ENCODE results near the gene FARP1. TPM values are rescaled to one million over a fixed set of nuclear protein-coding genes. Genes with fewer than 3 reads are reported as not detected.

Gene FARP1
- total RNA-seq, 1 experiment from 2014 or later = 25.8 TPM

GRCh38 chr13:98288211-98288610 lies 145.3 kb downstream of the FARP1 start:
- DNase-seq = no peak
- H3K4me3 ChIP-seq (ENCODE audit: insufficient read depth, low read depth, low read length) = no peak overlapping the region
- H3K36me3 ChIP-seq (replicated peaks; ENCODE audit: control insufficient read depth, insufficient read depth, low read length) = no peaks in the 10 kb centered on the region
- no peaks in the 10 kb centered on the region for H3K27me3 ChIP-seq (ENCODE audit: control insufficient read depth, insufficient read depth, low read length)

GRCh38 chr13:98289339-98289945 lies 146.5 kb downstream of the FARP1 start:
- Histone ChIP-seq H3K36me3 (replicated peaks; ENCODE audit: control insufficient read depth, insufficient read depth, low read length) (no peaks in the 10 kb centered on the region), H3K4me3 (ENCODE audit: insufficient read depth, low read depth, low read length) (no peak overlapping the region), H3K27me3 (ENCODE audit: control insufficient read depth, insufficient read depth, low read length) (no peaks in the 10 kb centered on the region)
- no peak for DNase-seq

- H3K27me3 ChIP-seq (ENCODE audit: control insufficient read depth, insufficient read depth, low read length) = no peaks in the 10 kb centered on the region
- no peak overlapping the region for H3K4me3 ChIP-seq (ENCODE audit: insufficient read depth, low read depth, low read length)
- H3K36me3 ChIP-seq (replicated peaks; ENCODE audit: control insufficient read depth, insufficient read depth, low read length) = no peaks in the 10 kb centered on the region
- no peak for DNase-seq
These were observed 147.4 kb downstream of the FARP1 start for GRCh38 chr13:98290261-98290660.

- DNase-seq = no peak
- no peaks in the 10 kb centered on the region for H3K27me3 ChIP-seq (ENCODE audit: control insufficient read depth, insufficient read depth, low read length)
- H3K36me3 ChIP-seq (replicated peaks; ENCODE audit: control insufficient read depth, insufficient read depth, low read length) = no peaks in the 10 kb centered on the region
- no peak overlapping the region for H3K4me3 ChIP-seq (ENCODE audit: insufficient read depth, low read depth, low read length)
These were observed 148.8 kb downstream of the FARP1 start for GRCh38 chr13:98291658-98292057.

- H3K4me3 ChIP-seq (ENCODE audit: insufficient read depth, low read depth, low read length) = no peak overlapping the region
- H3K36me3 ChIP-seq (replicated peaks; ENCODE audit: control insufficient read depth, insufficient read depth, low read length) = no peaks in the 10 kb centered on the region
- DNase-seq = no peak
- H3K27me3 ChIP-seq (ENCODE audit: control insufficient read depth, insufficient read depth, low read length) = no peaks in the 10 kb centered on the region
These were observed 150.2 kb downstream of the FARP1 start for GRCh38 chr13:98293103-98293502.

- no peak overlapping the region for H3K4me3 ChIP-seq (ENCODE audit: insufficient read depth, low read depth, low read length)
- H3K27me3 ChIP-seq (ENCODE audit: control insufficient read depth, insufficient read depth, low read length) = no peaks in the 10 kb centered on the region
- DNase-seq = no peak
- H3K36me3 ChIP-seq (replicated peaks; ENCODE audit: control insufficient read depth, insufficient read depth, low read length) = no peaks in the 10 kb centered on the region
These were observed 150.8 kb downstream of the FARP1 start for GRCh38 chr13:98293570-98294142.

GRCh38 chr13:98295371-98295770 lies 152.5 kb downstream of the FARP1 start:
- H3K4me3 ChIP-seq (ENCODE audit: insufficient read depth, low read depth, low read length) = no peak overlapping the region
- no peak for DNase-seq
- H3K36me3 ChIP-seq (replicated peaks; ENCODE audit: control insufficient read depth, insufficient read depth, low read length) = no peaks in the 10 kb centered on the region

GRCh38 chr13:98297051-98297450 lies 154.2 kb downstream of the FARP1 start:
- no peak overlapping the region for H3K4me3 ChIP-seq (ENCODE audit: insufficient read depth, low read depth, low read length)
- no peak for DNase-seq
- H3K27me3 ChIP-seq (ENCODE audit: control insufficient read depth, insufficient read depth, low read length) = no peaks in the 10 kb centered on the region
- H3K36me3 ChIP-seq (replicated peaks; ENCODE audit: control insufficient read depth, insufficient read depth, low read length) = no peaks in the 10 kb centered on the region

More at GRCh38 chr13:98295371-98295770, 152.5 kb downstream of the FARP1 start:
- H3K27me3 ChIP-seq (ENCODE audit: control insufficient read depth, insufficient read depth, low read length) = no peaks in the 10 kb centered on the region

GRCh38 chr13:98297745-98298144 lies 154.9 kb downstream of the FARP1 start:
- H3K36me3 ChIP-seq (replicated peaks; ENCODE audit: control insufficient read depth, insufficient read depth, low read length) = no peaks in the 10 kb centered on the region
- H3K27me3 ChIP-seq (ENCODE audit: control insufficient read depth, insufficient read depth, low read length) = no peaks in the 10 kb centered on the region
- H3K4me3 ChIP-seq (ENCODE audit: insufficient read depth, low read depth, low read length) = no peak overlapping the region
- DNase-seq = no peak

GRCh38 chr13:98298599-98298998 lies 155.7 kb downstream of the FARP1 start:
- Histone ChIP-seq H3K4me3 (ENCODE audit: insufficient read depth, low read depth, low read length) (no peak overlapping the region), H3K27me3 (ENCODE audit: control insufficient read depth, insufficient read depth, low read length) (no peaks in the 10 kb centered on the region)
- no peak for DNase-seq

GRCh38 chr13:98299235-98299965 lies 156.5 kb downstream of the FARP1 start:
- Histone ChIP-seq H3K4me3 (ENCODE audit: insufficient read depth, low read depth, low read length) (no peak overlapping the region), H3K27me3 (ENCODE audit: control insufficient read depth, insufficient read depth, low read length) (no peaks in the 10 kb centered on the region), H3K36me3 (replicated peaks; ENCODE audit: control insufficient read depth, insufficient read depth, low read length) (no peaks in the 10 kb centered on the region)
- no peak for DNase-seq

More at GRCh38 chr13:98298599-98298998, 155.7 kb downstream of the FARP1 start:
- no peaks in the 10 kb centered on the region for H3K36me3 ChIP-seq (replicated peaks; ENCODE audit: control insufficient read depth, insufficient read depth, low read length)

- H3K27me3 ChIP-seq (ENCODE audit: control insufficient read depth, insufficient read depth, low read length) = no peaks in the 10 kb centered on the region
- DNase-seq = no peak
- H3K36me3 ChIP-seq (replicated peaks; ENCODE audit: control insufficient read depth, insufficient read depth, low read length) = no peaks in the 10 kb centered on the region
- no peak overlapping the region for H3K4me3 ChIP-seq (ENCODE audit: insufficient read depth, low read depth, low read length)
These were observed 157.1 kb downstream of the FARP1 start for GRCh38 chr13:98299966-98300350.

- Histone ChIP-seq H3K4me3 (ENCODE audit: insufficient read depth, low read depth, low read length) (no peak overlapping the region), H3K27me3 (ENCODE audit: control insufficient read depth, insufficient read depth, low read length) (no peaks in the 10 kb centered on the region), H3K36me3 (replicated peaks; ENCODE audit: control insufficient read depth, insufficient read depth, low read length) (no peaks in the 10 kb centered on the region)
- no peak for DNase-seq
These were observed 158.2 kb downstream of the FARP1 start for GRCh38 chr13:98300956-98301641.

GRCh38 chr13:98301721-98302120 lies 158.8 kb downstream of the FARP1 start:
- Histone ChIP-seq H3K36me3 (replicated peaks; ENCODE audit: control insufficient read depth, insufficient read depth, low read length) (no peaks in the 10 kb centered on the region), H3K27me3 (ENCODE audit: control insufficient read depth, insufficient read depth, low read length) (no peaks in the 10 kb centered on the region), H3K4me3 (ENCODE audit: insufficient read depth, low read depth, low read length) (no peak overlapping the region)
- DNase-seq = no peak

GRCh38 chr13:98303858-98304257 lies 161.0 kb downstream of the FARP1 start:
- no peak for DNase-seq
- no peaks in the 10 kb centered on the region for H3K27me3 ChIP-seq (ENCODE audit: control insufficient read depth, insufficient read depth, low read length)
- no peaks in the 10 kb centered on the region for H3K36me3 ChIP-seq (replicated peaks; ENCODE audit: control insufficient read depth, insufficient read depth, low read length)
- H3K4me3 ChIP-seq (ENCODE audit: insufficient read depth, low read depth, low read length) = no peak overlapping the region

Measured in H7 (cell line).